Activated B cell treated with CpG ODN at 0.5 μM for 24 hours (primary cell): Measurements from ENCODE around the gene TMEM131. TPM values are rescaled to one million over a fixed set of nuclear protein-coding genes. Genes with fewer than 3 reads are reported as not detected.
"Not testable (repeated sequence)": the region's sequence is repeated elsewhere in the genome, so short reads cannot be mapped to it uniquely, and the experiment has no call there.

Source experiments
- ATAC-seq: fragments of 200-7000 bp; cut with Tn5 transposase; one replicate; pipeline ENCODE4 v1.10.0; 2021; ENCODE audit warnings: low read depth, mild to moderate bottlenecking, moderate library complexity
- CTCF ChIA-PET: fragments of 350-600 bp; sonication (Branson Sonifier 250); formaldehyde crosslinking; loops from one replicate; lab custom pipeline; 2021; ENCODE audit warnings: antibody characterized with exemption; lab: Charles Lee
- POLR2A ChIA-PET: fragments of 350-600 bp; sonication (Branson Sonifier 250); formaldehyde crosslinking; loops from one replicate; lab custom pipeline; 2021; ENCODE audit warnings: antibody characterized with exemption; lab: Charles Lee
- DNase-seq: peaks from one replicate; pipeline ENCODE4 v3.0.0; 2022
- H3K27ac Mint-ChIP-seq: one replicate; pipeline ENCODE4 v1.8.0; 2020; ENCODE audit warnings: mixed read lengths
- H3K27me3 Mint-ChIP-seq: one replicate; pipeline ENCODE4 v1.8.0; 2021; ENCODE audit warnings: mixed read lengths
- H3K36me3 Mint-ChIP-seq: one replicate; pipeline ENCODE4 v1.8.0; 2021; ENCODE audit warnings: low read depth, mixed read lengths
- H3K4me1 Mint-ChIP-seq: one replicate; pipeline ENCODE4 v1.8.0; 2021; ENCODE audit warnings: mixed read lengths
- H3K4me3 Mint-ChIP-seq: one replicate; pipeline ENCODE4 v1.8.0; 2020; ENCODE audit warnings: mild to moderate bottlenecking, mixed read lengths
- H3K9me3 Mint-ChIP-seq: one replicate; pipeline ENCODE4 v1.8.0; 2020; ENCODE audit warnings: mixed read lengths
- CTCF ChIP-seq: fragments of 200-600 bp; IDR thresholded peaks from one replicate; pipeline ENCODE4 v1.8.0; 2022; ENCODE audit warnings: antibody characterized with exemption, mild to moderate bottlenecking
- intact Hi-C: fragments of 100-400 bp; cut with micrococcal nuclease; formaldehyde crosslinking; loops from one replicate; pipeline ENCODE4 v1.15.1; 2024
- total RNA-seq: library from RNA; stranded (reverse); gene quantifications from 2 replicates; pipeline ENCODE4 v1.2.3, GENCODE V29; 2022

The TMEM131 gene
- total RNA-seq, 1 donor from 2014 or later: 146 TPM

GRCh38 chr2:97891611-97892010 lies 104.1 kb downstream of the TMEM131 start:
- H3K27ac Mint-ChIP-seq: no peak overlapping the region
- no peak overlapping the region for H3K4me3 Mint-ChIP-seq
- no peaks in the 10 kb centered on the region for H3K9me3 Mint-ChIP-seq
- intact Hi-C loops: loop anchor here (2.0 kb wide), 1 partner anchor 17 kb away; no protein-coding TSS in a partner anchor
- H3K4me1 Mint-ChIP-seq: peaks cover 9% of the 10 kb centered on the region
- DNase-seq (no peak), ATAC-seq (no peak)
- ChIA-PET CTCF (interaction anchor here (1.6 kb wide), 1 partner anchor 18 kb away, joined by 4 read pairs; no protein-coding TSS in a partner anchor), POLR2A (no interaction called here)
- peaks cover 58% of the 10 kb centered on the region for H3K36me3 Mint-ChIP-seq
- TF ChIP-seq CTCF: no peak
- no peaks in the 10 kb centered on the region for H3K27me3 Mint-ChIP-seq

- no peak overlapping the region for H3K4me3 Mint-ChIP-seq
- intact Hi-C loops: no loop called here
- no peak overlapping the region for H3K27ac Mint-ChIP-seq
- peaks cover 4% of the 10 kb centered on the region for H3K4me1 Mint-ChIP-seq
- ChIA-PET POLR2A (no interaction called here), CTCF (no interaction called here)
- DNase-seq (no peak), ATAC-seq (no peak)
- peaks cover 13% of the 10 kb centered on the region for H3K9me3 Mint-ChIP-seq
- H3K27me3 Mint-ChIP-seq: no peaks in the 10 kb centered on the region
- peaks cover 61% of the 10 kb centered on the region for H3K36me3 Mint-ChIP-seq
- no peak for TF ChIP-seq CTCF
Observed at GRCh38 chr2:97889156-97889555, 106.6 kb downstream of the TMEM131 start.

- POLR2A ChIA-PET: no interaction called here
- Mint-ChIP-seq H3K27me3 (no peaks in the 10 kb centered on the region), H3K36me3 (peaks cover 76% of the 10 kb centered on the region), H3K27ac (no peak overlapping the region), H3K4me3 (no peak overlapping the region), H3K4me1 (peaks cover 19% of the 10 kb centered on the region), H3K9me3 (peaks cover 13% of the 10 kb centered on the region)
- CTCF ChIA-PET: no interaction called here
- DNase-seq: no peak
- TF ChIP-seq CTCF: no peak
- ATAC-seq: no peak
- intact Hi-C loops: no loop called here
Observed at GRCh38 chr2:97885841-97886240, 109.9 kb downstream of the TMEM131 start.

GRCh38 chr2:97880334-97880733 lies 115.4 kb downstream of the TMEM131 start:
- peaks cover 3% of the 10 kb centered on the region for H3K9me3 Mint-ChIP-seq
- CTCF ChIA-PET: no interaction called here
- intact Hi-C loops: loop anchor here (5.0 kb wide), 1 partner anchor 33 kb away; no protein-coding TSS in a partner anchor

GRCh38 chr2:97878865-97879264 lies 116.9 kb downstream of the TMEM131 start:
- Mint-ChIP-seq H3K9me3 (no peaks in the 10 kb centered on the region), H3K27ac (no peak overlapping the region)

More at GRCh38 chr2:97880334-97880733, 115.4 kb downstream of the TMEM131 start:
- peaks cover 58% of the 10 kb centered on the region for H3K36me3 Mint-ChIP-seq
- H3K4me3 Mint-ChIP-seq: no peak overlapping the region
- DNase-seq (no peak), ATAC-seq (no peak)
- H3K27ac Mint-ChIP-seq: no peak overlapping the region
- no peaks in the 10 kb centered on the region for H3K27me3 Mint-ChIP-seq
- peaks cover 62% of the 10 kb centered on the region for H3K4me1 Mint-ChIP-seq
- no peak for TF ChIP-seq CTCF
- POLR2A ChIA-PET: no interaction called here

GRCh38 chr2:97878317-97878716 lies 117.4 kb downstream of the TMEM131 start:
- H3K27ac Mint-ChIP-seq, H3K27me3 Mint-ChIP-seq, CTCF ChIA-PET, POLR2A ChIA-PET, H3K4me3 Mint-ChIP-seq, DNase-seq, intact Hi-C loops, H3K9me3 Mint-ChIP-seq, ATAC-seq: not testable (repeated sequence)
- H3K4me1 Mint-ChIP-seq: peaks cover 73% of the 10 kb centered on the region
- H3K36me3 Mint-ChIP-seq: peaks cover 52% of the 10 kb centered on the region

More at GRCh38 chr2:97878865-97879264, 116.9 kb downstream of the TMEM131 start:
- Mint-ChIP-seq H3K36me3 (peaks cover 50% of the 10 kb centered on the region), H3K4me3 (no peak overlapping the region), H3K4me1 (peaks cover 71% of the 10 kb centered on the region), H3K27me3 (no peaks in the 10 kb centered on the region)
- ATAC-seq (no peak), DNase-seq (no peak)
- intact Hi-C loops: no loop called here
- TF ChIP-seq CTCF: no peak
- CTCF ChIA-PET: no interaction called here
- POLR2A ChIA-PET: no interaction called here
